EL (cell line): ENCODE data around the gene RAB32.
A peak's percentile ranks its signal among the peaks of the same experiment; 100 is the strongest.

ENCODE experiments used
- DNase-seq: peaks from one replicate; pipeline ENCODE4 v3.0.0-alpha.2; 2016

RAB32 gene

DNA sequence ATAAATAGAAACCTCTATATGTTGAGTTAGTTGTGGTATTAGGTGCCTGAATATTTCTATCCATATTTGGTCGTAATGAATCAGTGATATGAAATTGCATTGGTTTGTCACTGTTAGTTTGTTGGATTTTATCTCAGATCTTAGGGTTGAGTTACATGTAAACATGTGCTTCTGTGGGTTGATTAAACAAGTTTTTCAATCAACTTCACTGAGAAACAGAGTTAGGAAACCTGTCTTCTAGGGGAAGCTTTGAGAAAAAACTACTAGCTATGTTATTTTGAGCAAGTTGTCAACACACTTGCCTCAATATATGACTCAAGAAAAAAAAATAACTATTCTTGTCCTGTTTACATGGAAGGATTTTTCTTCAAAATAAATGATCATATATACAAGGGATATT, 40.3 kb downstream of the RAB32 start:
- DNase-seq, result no peak

DNA sequence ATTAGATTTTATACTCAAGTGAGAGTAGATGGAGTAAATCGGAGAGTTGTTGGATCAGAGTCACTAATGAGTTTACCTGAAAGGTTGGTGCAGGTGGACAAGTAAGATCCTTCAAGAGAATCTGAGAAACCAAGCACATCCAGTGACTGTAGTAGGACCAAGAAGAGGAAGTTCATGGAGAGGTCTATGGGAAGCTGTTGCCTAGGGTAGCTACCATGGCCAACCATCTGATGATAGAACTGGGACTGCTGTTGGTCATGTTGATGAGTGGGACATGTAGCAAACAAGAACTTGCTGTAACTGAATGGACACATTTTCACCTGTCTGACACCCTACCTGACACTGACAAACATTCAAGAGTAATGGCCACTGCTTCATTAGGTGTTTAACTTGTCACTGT, 43.8 kb downstream of the RAB32 start:
- no peak for DNase-seq

DNA sequence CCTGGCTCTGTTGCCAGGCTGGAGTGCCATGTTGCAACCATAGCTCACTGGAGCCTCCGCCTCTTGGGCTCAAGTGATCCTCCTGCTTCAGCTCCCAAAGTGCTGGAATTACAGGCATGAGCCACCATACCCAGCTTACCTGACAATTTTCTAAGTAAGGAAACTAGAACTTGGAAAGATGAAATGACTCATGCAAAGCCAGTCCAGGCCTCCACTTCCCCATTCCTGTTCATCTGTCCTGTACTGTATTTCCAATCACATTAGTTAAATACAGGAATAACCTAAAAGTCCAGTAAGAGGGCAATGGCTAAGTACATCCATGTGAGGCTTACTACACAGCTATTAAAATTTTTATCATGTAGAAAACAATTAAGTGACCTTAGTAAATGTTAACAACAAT, 46.9 kb downstream of the RAB32 start:
- DNase-seq, result no peak

DNA sequence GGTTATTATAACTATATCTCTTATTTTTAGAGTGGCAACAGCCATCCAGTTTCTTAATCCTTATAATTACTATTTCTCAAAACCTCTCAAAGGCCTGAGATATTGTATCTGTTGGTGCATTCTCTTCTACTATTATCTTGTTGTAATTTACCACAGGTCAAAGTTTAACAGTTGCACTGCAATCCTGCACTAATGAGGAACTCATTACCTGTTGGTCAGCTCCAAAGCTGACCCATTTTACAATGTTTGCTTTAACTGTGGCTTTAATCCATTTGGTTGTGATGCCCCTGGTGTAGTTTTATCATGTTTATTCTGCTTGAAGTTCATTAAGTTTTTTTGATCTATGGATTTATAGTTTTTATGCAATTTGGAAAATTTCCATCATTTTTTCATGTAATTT, 48.8 kb downstream of the RAB32 start:
- no peak for DNase-seq

DNA sequence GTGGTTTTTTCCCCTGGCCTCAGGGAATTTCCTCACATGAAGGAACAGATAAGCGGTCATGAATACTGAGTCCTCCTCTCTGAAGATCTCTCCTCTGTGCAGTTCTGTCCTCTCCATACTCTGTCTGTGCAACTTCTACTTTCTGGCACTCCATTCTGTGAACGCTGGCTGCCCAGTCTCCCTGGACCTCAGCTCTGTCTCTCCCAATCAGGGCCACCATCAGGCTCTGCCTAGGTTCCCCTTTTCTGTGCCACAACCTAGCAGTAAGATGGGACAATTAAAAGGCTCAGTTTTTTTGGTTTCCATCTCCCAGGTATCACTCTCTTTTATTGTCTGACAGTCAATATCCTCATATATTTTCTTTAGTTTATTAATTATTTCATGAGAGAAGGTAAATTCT, 50.4 kb downstream of the RAB32 start:
- no peak for DNase-seq

DNA sequence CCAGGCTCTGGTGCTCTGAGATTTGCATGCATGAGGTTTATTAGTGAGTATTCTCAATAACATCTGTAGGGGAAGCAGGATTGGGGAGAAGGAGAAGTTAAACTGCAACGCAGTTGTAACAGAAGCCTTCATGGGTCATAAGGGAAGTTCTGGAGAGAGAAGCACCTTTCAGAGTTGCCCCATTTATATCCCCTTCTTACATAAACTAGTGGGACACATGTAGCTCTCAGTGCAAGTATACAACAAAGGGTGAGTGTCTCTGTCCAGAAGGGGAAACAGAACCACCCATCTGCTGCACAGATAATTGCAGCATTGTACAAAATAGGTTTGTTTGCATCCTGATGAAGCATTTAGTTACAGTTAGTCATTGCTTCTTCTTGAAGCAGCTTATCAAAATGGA, 50.9 kb downstream of the RAB32 start:
- DNase-seq, result no peak

DNA sequence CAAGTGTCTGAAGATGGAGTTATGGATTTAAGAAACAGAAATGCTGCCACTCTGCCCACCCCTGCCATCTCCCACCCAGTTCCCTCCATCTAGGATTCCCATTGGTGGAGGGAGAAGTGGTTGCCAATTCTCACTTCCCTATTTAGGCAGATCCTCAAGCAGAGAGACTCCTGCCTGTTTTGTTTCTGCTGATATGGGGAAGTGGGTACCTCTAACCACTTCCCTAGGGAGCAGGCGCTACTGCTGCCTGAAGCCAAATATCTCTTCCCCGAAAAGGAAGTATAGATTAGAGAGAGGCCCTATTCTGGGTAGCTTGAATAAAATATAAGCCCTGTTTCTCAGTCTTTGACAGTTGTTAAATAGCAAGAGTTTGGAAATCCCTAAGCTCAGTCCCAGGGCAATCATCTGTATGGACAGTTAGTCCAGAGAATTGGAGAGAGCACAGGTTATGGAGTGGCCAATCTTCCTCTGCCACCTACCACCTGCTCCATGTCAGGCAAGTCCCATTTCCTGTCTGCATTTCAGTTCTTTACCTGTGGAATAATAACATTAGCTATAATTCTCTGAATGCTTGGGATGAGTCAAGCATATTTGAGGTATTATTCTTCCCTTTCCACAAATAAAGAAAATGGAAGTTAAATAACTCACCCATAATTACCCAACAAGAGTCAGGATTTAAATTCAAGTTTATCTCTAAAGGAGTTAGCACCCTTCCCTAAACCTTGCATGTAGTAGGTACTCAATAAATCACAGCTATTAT, 52.5 kb downstream of the RAB32 start:
- no peak for DNase-seq

DNA sequence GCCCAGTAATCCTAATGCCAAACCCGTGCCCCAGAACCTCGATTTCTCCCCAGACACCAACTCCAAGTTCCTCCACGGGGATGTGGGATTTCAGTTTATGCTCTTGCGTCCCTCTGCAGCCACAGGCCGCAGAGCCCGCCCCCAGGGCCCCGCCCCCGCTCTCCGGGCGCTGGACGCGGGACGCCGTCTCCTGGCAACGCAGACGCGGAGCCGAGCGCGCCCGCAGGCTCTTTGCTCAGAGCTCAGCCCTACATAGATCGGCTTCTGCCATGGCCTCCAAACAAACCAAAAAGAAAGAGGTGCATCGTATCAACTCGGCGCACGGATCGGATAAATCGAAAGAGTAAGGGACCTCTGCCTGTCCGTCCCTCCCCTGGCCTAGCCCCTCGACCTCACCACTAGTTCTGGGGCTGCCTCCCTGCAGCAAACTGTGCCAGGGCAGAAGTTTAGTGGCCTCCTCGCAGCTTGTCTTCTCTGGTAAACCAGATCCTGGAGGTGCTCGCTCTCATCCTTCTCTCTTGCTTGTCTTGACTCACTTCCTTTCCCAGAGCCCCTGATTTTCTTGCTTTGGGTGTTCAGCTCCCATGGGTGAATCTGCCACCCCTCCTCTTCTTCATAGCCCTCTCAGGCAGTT, 55.3 kb downstream of the RAB32 start, which contains the start of gene ADGB:
Gene ADGB (plus strand): TSS at position 201 of the 634 bp plus-strand sequence. CDS start 69 bp downstream, at position 270.
- peak; percentile 70 for DNase-seq

DNA sequence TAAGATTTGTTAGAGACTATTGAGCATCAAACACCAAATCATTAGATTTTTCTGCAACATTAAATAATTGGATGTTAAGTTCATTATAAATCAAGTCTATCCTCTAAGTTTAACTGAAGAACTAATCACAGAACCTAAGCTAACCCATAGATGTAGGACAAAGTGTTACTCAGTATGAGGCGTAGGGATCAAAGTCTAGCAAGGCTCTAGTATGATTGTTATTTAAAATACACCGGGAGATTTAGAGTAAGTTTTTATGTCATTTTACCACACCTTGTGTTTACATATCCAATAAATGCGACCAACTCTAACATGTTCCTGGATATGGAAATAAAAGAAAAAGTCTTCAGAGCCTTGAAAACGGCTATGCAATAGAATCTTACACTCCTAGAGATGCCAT, 57.7 kb downstream of the RAB32 start:
- DNase-seq, result no peak

DNA sequence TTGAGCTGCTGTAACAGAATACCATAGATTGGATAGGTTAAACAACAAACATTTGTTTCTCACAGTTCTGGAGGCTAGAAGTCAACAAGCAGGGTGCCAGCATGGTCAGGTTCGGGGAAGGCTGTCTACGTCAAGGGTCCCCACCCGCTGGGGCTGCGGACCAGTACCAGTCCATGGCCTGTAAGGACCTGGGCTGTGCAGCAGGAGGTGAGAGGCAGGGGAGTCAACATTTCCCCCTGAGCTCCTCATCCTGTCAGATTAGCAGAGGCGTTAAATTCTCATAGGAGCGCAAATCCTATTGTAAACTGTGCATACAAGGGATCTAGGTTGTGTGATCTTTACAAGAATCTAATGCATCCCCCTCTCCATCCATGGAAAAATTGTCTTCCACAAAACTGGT, 58.9 kb downstream of the RAB32 start:
- DNase-seq, result no peak
